Mesenteric fat pad (tissue), 1 donor: ENCODE data around the gene UACA. TPM values are rescaled to one million over a fixed set of nuclear protein-coding genes. Genes with fewer than 3 reads are reported as not detected.

Source experiments
- DNase-seq: peaks from one replicate; pipeline ENCODE4 v3.0.0-alpha.2; 2020; ENCODE audit warnings: low spot score
- total RNA-seq: library from RNA; stranded (reverse); fragmentation: NEBNext Ultra II Directional; extraction: Animal tissue kit (Norgen Biotek cat#: 25700); gene quantifications from one replicate; pipeline ENCODE4 v1.2.1, GENCODE V29; 2021
- donor health status: DM: yes; HTN: yes; CAD: no.

The UACA gene
- total RNA-seq, 1 donor from 2014 or later: 55.9 TPM

DNA sequence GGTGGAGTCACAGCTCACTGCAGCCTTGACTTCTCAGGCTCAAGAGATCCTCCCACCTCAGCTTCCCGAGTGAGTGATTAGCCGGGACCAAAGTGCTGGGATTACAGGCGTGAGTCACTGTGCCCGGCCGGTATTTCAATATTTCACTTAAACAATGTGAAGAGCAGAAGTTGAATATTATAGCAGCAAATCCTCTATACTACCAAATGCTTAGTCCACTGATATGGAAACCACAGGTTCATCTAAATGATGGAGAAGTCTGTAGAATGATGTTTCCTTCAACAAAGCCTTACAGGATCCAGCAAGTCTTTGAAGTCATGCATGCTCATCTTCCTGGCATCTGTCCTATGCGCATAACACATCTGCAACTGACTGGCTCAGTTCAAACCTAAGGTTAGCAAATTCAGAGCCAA lies 20.3 kb upstream of the UACA start:
- DNase-seq: no peak

- DNase-seq: no peak
Measured at GRCh38 chr15:70783041-70783440, 19.7 kb upstream of the UACA start.

GRCh38 chr15:70781236-70781635 lies 17.9 kb upstream of the UACA start:
- no peak for DNase-seq

DNA sequence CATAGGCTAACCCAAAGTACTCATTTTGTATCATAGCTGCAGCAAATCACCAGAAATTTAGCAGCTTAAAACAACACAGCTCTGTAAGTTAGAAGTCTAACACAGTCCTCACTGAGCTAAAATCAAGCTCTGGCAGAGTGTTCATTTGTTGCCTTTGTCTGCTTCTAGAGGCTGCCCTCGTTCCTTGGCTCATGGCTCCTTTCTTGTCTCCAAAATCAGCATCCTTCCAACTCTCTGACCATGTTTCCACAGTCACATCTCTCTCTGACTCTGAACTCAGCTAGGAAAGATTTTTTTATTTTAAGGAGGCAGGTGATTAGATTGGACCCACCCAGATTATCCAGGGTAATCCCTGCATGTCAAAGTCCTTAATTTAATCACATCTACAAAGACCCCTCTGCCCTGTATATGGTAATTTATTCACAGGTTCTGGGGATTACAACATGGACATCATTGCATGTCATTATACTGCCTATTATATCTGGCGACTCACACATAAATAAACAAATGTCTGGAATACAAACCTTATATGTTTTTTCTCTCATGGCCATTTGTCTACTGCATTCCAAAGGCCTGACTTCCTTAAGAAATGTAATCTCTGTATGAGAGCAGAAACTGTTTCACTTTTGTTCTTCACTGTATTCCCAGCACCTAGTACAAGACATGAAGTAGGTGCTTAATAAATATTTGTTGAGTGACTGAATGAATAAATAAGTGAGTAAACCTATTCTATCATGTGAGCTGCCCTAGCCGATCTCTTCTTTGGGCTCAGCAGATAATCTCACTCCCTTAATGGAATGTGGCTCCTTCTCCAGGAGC lies 15.1 kb upstream of the UACA start:
- no peak for DNase-seq

DNA sequence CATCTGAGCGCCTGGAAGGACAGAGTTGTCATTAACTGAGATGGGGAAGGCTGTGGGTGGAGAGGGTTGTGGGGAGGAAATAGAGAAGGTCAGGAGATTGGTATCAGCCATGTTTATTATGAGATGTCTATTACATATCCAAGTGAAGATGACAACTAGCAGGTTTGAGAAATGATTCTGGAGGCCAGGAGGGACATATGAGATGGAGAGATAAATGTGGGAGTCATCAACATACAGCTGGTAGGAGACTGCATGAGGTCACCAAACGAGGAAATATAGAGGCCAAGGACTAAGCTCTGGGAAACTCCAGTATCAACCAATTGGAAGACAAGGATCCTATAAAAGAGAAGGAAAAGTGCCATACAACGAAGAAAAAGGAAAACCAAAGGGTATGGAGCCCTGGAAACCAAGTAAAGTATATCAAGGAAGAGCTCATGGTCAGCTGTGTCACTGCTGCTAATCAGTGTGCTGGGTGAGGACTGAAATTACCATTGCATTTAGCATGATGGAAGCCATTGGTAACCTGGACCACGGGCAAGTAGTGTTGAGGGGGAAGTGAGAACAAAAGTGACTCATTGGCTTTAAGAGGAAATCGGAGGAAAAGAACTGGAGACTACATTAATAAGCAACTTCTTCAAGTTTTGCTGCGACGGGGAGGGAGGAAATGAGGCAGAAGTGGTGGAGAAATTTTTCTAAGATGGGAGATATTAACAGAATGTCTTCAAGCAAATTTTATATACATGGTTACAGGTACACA lies 14.0 kb upstream of the UACA start:
- no peak for DNase-seq

DNA sequence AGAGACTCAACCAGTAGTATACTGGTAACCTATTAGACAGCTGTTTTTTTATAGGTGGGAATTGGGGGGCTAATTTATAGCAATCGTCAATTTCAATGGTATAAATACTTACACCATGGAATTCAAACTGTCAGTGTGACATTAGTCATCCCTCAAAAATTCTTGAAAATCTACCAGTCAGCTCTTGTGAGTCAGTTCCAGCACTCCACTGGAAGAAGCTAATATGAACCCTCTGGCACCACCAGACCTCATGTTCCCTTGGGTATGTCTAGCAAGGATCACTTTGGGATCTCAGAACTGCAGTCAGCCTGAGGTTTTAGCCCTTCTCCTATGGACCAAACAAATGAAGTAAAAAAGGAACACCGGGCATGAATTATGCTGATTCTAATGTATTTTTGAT lies 11.8 kb upstream of the UACA start:
- DNase-seq: no peak

- DNase-seq: no peak
Measured at GRCh38 chr15:70772402-70772801, 9.0 kb upstream of the UACA start.

DNA sequence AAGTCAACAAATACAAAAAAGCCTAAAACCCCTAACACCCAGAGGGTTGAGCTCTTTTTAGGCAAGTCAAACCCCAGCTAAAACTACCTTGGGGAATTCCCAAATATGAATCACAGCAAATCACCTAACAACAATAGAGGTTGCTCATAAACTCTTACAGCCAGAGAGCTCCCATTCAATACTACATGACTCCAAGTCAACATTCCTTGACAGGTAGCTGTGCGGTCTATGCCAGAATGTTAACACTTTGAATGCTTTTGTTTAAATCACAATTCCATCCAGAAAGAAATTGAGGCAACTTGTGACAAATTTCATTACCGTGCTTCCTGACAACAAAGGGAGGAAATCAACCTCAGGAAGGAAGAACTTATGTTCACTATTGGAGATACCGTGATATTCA lies 7.5 kb upstream of the UACA start:
- DNase-seq: no peak

DNA sequence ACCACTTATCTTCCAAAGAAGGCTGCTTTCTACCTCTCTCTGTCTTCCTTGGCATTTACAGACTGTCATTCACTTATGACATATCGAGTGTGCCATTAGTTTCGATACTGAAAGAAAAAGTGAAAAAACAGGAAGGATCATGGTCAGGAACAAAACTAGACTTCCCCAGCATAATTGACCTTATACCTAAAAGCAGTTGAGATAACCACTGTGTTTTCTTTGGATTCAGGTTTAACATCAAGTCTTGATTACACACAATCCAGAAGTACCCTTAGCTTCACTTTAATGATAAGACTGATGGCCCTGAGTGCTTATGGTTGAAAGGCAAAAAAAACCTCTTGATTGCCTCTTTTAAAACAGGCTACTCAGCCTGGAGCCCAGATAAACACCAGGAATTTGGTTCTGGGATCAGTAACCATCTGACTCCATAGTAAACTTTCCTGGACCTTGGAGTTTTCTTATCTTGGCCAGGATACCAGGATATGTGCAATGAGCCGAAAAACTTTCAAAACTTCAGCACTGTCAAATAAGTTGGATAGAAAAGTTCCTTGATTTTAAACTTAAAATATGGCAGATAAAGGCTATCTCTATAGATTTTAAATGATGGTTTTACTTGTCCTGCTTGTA lies 5.0 kb upstream of the UACA start:
- no peak for DNase-seq

GRCh38 chr15:70767667-70768066 lies 4.3 kb upstream of the UACA start:
- no peak for DNase-seq

DNA sequence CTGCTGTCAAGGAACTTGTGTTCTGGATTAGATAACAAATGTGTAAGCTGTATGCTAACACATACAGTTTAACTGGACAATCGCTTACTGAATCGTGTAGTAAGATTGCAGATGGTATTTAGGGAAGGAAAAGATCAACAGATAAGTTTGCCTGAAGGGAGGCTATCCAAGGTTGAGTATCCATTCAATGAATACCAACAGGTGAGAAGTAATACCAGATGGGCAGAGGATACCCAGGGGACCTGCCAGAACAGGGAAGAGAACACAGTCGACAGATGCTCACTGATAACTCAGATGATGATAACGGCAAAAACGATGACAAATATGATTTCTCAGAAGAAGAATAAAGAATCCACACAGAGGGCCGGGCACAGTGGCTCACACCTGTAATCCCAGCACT lies 3.2 kb upstream of the UACA start:
- no peak for DNase-seq

DNA sequence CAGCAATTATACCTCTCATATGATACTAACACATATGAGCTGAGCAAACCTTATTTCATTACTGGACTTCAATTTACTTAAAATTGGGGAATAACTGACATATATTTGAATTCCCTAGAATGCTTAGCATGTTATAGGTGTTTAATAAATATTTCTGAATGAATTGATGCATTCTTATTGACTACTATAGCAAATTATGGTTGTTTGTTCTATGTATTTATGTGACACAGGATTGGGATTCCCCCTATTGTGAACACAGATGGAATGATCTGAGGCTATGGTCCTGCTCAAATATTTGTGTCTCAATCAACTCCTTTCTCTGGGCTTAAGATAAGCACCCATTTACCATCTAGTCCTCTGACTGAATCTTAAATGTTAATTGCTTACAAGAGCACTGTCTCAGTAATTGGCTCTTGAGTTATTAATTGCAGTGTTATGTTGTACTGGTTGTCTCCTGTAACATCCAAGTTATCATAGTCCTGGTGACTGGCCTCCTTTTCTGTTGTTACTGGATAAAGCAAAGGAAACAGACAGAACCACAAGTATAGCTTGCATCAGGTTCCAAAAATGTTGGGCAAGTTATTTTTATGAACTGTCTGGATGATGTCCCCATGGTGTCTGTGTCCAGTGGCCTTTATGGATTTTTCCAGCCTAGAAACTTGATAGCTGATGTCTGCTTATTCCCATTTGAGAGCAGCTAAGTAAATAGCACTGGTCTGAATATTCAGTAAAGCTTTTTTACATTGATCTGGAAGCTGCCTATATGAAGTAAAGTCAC lies 2.3 kb upstream of the UACA start:
- no peak for DNase-seq

- DNase-seq: no peak
Measured at GRCh38 chr15:70763950-70764730, 782 bp upstream of the UACA start.

GRCh38 chr15:70762469-70763119 lies 764 bp downstream of the UACA start:
- no peak for DNase-seq

DNA sequence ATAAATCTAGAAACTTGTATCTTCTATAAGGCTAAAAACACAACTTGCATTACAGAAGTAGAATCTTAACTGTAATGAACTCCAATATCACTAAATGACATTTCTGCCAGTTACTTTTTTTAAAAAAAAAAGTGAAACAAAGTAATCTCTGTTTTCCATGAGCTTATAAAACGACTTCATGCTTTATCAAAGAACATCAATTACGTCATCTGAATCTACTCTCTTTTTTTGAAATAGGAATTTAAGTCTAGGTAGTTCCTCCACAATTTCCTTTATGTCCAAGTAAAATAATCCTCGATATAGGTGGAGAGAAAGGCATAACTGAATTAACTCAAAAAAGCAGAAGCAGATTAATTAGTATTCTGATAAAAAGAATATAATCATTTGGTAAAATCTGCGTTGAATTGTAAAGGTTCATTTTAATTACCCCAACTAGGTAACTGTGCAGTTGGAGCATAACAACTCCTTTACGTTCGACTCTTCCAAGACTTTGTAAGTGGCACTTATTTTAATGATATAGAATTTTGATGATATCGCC lies 1.4 kb downstream of the UACA start:
- no peak for DNase-seq

DNA sequence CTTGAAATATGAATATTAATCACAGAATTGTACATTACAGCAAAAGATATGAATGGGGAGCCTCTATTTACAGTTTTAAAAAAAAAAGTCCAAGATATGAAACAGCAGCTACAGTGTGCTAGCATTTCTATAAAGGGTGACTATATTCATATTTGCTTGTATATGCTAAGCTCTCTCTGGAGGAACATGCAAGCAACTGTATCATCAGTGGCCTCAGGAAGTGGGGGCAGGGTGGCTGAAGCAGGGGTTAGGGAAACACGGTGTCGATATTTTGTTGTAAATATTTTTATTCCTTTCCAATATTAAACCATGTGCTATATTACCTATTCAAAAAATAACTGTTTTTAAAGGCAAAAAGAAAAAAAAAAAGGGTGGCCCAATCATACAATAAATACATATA lies 2.3 kb downstream of the UACA start:
- DNase-seq: no peak

- DNase-seq: no peak
Measured at GRCh38 chr15:70758790-70759462, 4.4 kb downstream of the UACA start.

DNA sequence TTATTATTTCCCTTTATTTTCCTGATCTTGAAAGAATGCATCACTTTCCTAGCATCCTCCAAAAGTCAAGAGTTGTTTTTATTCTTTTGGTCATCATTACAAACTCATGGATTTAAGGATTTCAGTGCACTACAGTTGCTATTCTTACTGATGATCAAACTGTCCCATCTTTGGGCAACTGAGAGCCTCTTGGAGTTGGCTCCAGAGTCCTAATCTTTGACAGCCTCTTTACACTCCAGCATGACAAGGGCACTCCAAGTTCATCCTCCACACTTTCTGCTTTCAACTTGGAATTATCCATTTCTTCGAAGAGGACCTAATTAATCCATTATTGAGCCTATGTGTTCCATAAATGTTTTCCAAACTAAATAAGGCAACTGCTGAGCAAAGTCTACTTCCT lies 5.7 kb downstream of the UACA start:
- no peak for DNase-seq

GRCh38 chr15:70754862-70755261 lies 8.5 kb downstream of the UACA start:
- DNase-seq: no peak
